GM12865 (cell line): Measurements from ENCODE around the gene ANK2.

Experiments used
- DNase-seq: peaks from one replicate; pipeline ENCODE4 v3.0.0; 2010; ENCODE audit warnings: low read depth
- H3K4me3 ChIP-seq: 2 replicates; pipeline ENCODE4 v1.5.1; 2011; ENCODE audit warnings: mild to moderate bottlenecking, low read depth, low read length, control low read depth
- CTCF ChIP-seq: IDR thresholded peaks from 2 replicates; pipeline ENCODE4 v1.5.1; 2011; ENCODE audit warnings: low read length, control low read depth, low read depth, inconsistent platforms; ENCODE audit not compliant: insufficient read depth; ENCODE audit errors: missing control alignments

The ANK2 gene

GRCh38 chr4:113162089-113162488 is 112.6 kb downstream of the ANK2 start:
- no peak overlapping the region for H3K4me3 ChIP-seq
- no peak for TF ChIP-seq CTCF
- DNase-seq = no peak

- no peak for TF ChIP-seq CTCF
- no peak overlapping the region for H3K4me3 ChIP-seq
- no peak for DNase-seq
Observed at GRCh38 chr4:113169368-113169767, 119.9 kb downstream of the ANK2 start.

DNA sequence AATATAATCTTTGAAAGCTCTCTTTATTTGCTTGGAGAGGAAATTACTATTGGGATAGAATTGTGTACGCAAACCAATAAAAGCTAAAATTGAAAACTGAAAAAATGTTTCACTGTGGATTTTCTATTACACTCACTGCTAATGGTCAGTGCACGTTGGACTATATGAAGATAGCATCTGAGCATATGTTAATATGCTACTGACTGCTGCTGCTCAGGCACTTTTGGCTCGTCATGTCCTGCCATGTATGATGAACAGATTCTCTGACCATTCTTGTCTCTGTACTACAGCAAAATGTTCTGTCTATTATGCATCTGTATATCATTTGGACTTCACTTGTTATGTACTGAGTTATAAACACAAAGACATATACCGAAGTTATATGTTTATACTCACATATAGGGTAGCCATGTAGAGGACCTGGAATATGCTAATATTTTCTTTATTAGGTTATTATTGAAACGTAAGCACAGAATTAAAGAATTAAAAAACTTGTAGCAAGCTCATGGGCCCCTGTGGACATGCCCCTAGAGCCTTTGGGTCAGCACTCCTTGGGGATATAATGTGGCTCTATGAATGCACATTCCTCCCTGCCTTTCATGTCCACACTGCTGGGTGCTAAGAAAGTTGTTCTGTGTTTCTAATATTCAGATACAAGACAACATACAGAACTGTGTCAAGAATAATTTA is 120.8 kb downstream of the ANK2 start:
- DNase-seq = no peak
- H3K4me3 ChIP-seq = no peak overlapping the region
- TF ChIP-seq CTCF = no peak

DNA sequence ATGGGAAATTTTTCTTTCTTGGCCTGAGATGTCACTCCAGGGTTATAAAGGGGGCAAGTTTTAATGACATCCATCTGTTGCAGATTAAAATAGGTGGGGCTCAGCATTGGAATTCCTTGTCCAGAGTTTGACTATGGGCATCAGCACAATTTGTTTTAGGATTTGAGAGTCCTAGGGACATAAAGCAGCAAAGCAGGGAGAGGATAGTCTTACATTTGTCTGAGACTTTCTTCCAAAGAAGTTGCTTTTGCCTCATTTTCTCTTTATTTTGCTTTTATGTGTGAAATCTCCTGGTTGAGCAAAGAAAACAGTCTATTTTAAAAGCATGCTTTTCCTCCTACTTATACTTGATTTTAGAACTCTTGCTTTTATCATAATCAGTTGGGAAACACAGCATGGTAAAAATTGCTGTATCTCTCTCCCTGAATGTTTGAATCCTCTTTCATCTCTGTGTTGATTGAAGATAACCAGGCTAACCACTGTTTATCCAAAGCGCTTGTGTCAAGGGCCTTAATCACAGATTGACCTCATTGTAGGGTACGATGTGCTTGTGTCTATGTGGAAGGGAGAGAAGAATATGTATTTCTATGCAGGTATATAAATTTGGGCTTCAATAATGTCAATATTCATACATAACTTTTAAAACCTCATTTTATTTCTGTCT is 121.5 kb downstream of the ANK2 start:
- H3K4me3 ChIP-seq = no peak overlapping the region
- no peak for DNase-seq
- no peak for TF ChIP-seq CTCF

DNA sequence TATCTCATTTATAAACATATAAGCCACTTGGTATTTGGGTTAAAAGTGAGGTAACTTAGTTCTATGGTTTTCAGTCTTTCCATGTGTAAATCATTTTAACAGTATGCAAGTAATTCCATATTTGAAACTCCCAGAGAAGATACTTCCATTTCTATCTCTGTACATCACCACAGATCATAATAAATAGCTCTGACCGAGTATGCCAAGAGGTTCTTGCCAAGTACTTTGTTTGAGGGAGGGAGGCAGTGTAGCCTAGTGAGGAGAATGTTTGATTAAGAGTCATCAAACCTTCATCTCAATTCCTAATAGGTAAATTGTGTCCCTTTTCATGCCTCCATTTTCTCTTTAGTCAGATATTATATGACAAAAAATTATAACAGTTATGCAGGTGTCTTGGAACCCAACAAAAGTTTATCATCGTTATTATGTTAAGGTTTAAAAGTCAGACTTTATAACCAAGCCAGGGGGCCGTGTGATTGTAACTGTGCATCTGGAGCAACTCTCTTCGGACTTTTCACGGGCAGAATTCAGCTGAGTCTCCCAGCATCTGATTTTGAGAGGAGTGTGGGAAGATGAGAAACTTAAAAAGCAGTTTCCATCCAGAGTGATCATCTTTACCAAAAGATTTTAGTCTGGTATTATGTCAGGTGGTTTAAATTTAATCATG is 123.8 kb downstream of the ANK2 start:
- no peak overlapping the region for H3K4me3 ChIP-seq
- no peak for TF ChIP-seq CTCF
- DNase-seq = no peak

DNA sequence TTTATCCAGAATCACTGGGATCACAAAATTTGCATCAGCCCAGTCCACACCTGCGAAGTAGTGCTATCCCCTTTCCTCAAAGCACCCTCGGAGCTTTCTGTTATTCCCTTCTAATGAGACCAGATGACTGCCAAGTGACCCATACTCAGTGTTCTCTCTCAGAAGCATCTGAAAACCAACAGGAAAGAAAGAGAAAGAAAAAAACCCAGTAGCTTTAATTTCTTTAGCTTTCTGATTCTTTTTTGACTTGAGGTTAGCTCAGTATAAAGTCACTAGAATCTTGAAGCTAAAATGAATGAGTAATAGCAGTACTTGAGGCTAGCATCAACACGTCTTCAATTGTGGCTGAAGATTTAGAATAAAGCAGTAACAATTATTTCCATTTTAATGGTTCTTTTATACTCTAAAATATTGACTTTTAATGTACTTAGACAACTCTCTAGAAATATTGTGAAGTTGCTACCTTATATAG is 124.4 kb downstream of the ANK2 start:
- TF ChIP-seq CTCF = no peak
- H3K4me3 ChIP-seq = no peak overlapping the region
- no peak for DNase-seq
